ENCODE results near the gene DCDC2.

DNA sequence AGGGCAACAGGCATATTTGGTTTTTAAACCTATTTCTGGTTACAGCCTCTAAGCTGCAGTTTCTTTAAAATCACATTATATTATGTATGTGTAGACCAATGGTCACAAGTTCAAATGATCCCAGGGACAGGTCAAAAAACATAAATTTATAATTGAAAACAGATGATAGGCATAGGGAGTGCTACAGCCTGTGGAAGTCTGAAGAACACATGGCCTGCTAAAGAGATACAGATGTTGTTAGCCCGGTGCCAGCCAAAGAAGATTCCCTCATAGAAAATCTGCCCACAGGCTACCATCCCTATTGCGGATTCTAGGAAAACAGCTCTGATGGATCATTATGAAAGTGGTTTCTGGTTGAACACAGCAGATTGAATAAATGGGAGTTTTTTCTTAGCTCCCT is 166.5 kb downstream of the DCDC2 start:
- no peak for TF ChIP-seq POLR2A (IDR thresholded peaks at IDR 0.05; ENCODE audit: low read length)
- TF ChIP-seq GATA1 (IDR thresholded peaks at IDR 0.05; ENCODE audit: low read depth, low read length): no peak
